BJ (cell line): Measurements from ENCODE around the gene ITGAE. TPM values are rescaled to one million over a fixed set of nuclear protein-coding genes. Genes with fewer than 3 reads are reported as not detected.

Source experiments
- CTCF ChIA-PET: fragments of 350-600 bp; formaldehyde crosslinking; extraction: SDS; loops from one replicate; lab custom pipeline; 2021; ENCODE audit warnings: antibody characterized with exemption, inconsistent platforms; lab: Yijun Ruan, JAX
- POLR2A ChIA-PET: fragments of 300-600 bp; sonication (Branson Sonifier 250); formaldehyde crosslinking; extraction: SDS; loops from one replicate; lab custom pipeline; 2021; ENCODE audit warnings: antibody characterized with exemption; lab: Charles Lee
- DNase-seq: peaks from one replicate; pipeline ENCODE4 v3.0.0-alpha.2; 2011; ENCODE audit warnings: low read depth
- H3K27me3 ChIP-seq: 2 replicates; pipeline ENCODE4 v1.6.0; 2011; ENCODE audit warnings: low read length; ENCODE audit not compliant: control insufficient read depth, insufficient read depth
- H3K36me3 ChIP-seq: 2 replicates; pipeline ENCODE4 v1.5.1; 2011; ENCODE audit warnings: low read length; ENCODE audit not compliant: control insufficient read depth, insufficient read depth
- H3K4me3 ChIP-seq: 2 replicates; pipeline ENCODE4 v1.5.1; 2011; ENCODE audit warnings: low read depth, mild to moderate bottlenecking, control low read depth, low read length
- CTCF ChIP-seq: IDR thresholded peaks from 2 replicates; pipeline ENCODE4 v1.5.1; 2011; ENCODE audit warnings: low read depth, mild to moderate bottlenecking, control low read depth, inconsistent platforms, low read length, moderate library complexity; ENCODE audit not compliant: insufficient read depth
- polyA plus RNA-seq: library from polyadenylated mRNA; depleted of rRNA; stranded (reverse); fragments of >200 nt; gene quantifications from 2 replicates; pipeline ENCODE4 v1.2.3, GENCODE V29; 2011

The ITGAE gene
- polyA plus RNA-seq, 1 experiment = 69.9 TPM

- ChIA-PET CTCF (interaction anchor here (2.3 kb wide), 1 partner anchor 62 kb away, joined by 8 read pairs; no protein-coding TSS in a partner anchor), POLR2A (no interaction called here)
- H3K36me3 ChIP-seq = peaks cover 1% of the 10 kb centered on the region; the same call in 1 of the 2 replicates
Observed at GRCh38 chr17:3799181-3799945, 1.6 kb downstream of the ITGAE start.

GRCh38 chr17:3798273-3799180 is 2.5 kb downstream of the ITGAE start:
- DNase-seq = no peak

More at GRCh38 chr17:3799181-3799945, 1.6 kb downstream of the ITGAE start:
- Histone ChIP-seq H3K4me3 (no peak overlapping the region), H3K27me3 (no peaks in the 10 kb centered on the region)
- no peak for TF ChIP-seq CTCF
- no peak for DNase-seq

GRCh38 chr17:3796822-3797170 is 4.2 kb downstream of the ITGAE start:
- Histone ChIP-seq H3K27me3 (no peaks in the 10 kb centered on the region), H3K4me3 (no peak overlapping the region), H3K36me3 (peaks cover 1% of the 10 kb centered on the region; the same call in 1 of the 2 replicates)
- DNase-seq = no peak
- ChIA-PET CTCF (interaction anchor here (0.6 kb wide), 1 partner anchor 8 kb away, joined by 3 read pairs; no protein-coding TSS in a partner anchor), POLR2A (no interaction called here)
- TF ChIP-seq CTCF = no peak

More at GRCh38 chr17:3798273-3799180, 2.5 kb downstream of the ITGAE start:
- Histone ChIP-seq H3K36me3 (peaks cover 1% of the 10 kb centered on the region; the same call in 1 of the 2 replicates), H3K4me3 (no peak overlapping the region), H3K27me3 (no peaks in the 10 kb centered on the region)
- ChIA-PET POLR2A (no interaction called here), CTCF (no interaction called here)
- TF ChIP-seq CTCF = no peak

- ChIA-PET POLR2A (no interaction called here), CTCF (interaction anchor here (0.6 to 1.6 kb wide), 2 partner anchors 8 to 59 kb away, joined by 3 to 7 read pairs; no protein-coding TSS in a partner anchor)
- Histone ChIP-seq H3K4me3 (no peak overlapping the region), H3K36me3 (peaks cover 1% of the 10 kb centered on the region; the same call in 1 of the 2 replicates), H3K27me3 (no peaks in the 10 kb centered on the region)
- no peak for TF ChIP-seq CTCF
- no peak for DNase-seq
Observed at GRCh38 chr17:3796110-3796821, 4.7 kb downstream of the ITGAE start.
